Stimulated activated naive CD8-positive, alpha-beta T cell treated with anti-CD3 and anti-CD28 coated beads, Interleukin-15, Interleukin-2, amounts not matched to agents 100 ng/mL and 50 ng/mL, for 24 hours (primary cell): ENCODE results near the gene C17orf50.

Experiments used
- H3K27ac Mint-ChIP-seq: one replicate; pipeline ENCODE4 v1.8.0; 2021; ENCODE audit warnings: mild to moderate bottlenecking, mixed read lengths
- H3K27me3 Mint-ChIP-seq: one replicate; pipeline ENCODE4 v1.8.0; 2021; ENCODE audit warnings: mixed read lengths
- H3K36me3 Mint-ChIP-seq: one replicate; pipeline ENCODE4 v1.8.0; 2021; ENCODE audit warnings: low read depth, mixed read lengths
- H3K4me1 Mint-ChIP-seq: one replicate; pipeline ENCODE4 v1.8.0; 2021; ENCODE audit warnings: low read depth, mixed read lengths
- H3K4me3 Mint-ChIP-seq: one replicate; pipeline ENCODE4 v1.8.0; 2021; ENCODE audit warnings: mild to moderate bottlenecking, mixed read lengths
- H3K9me3 Mint-ChIP-seq: one replicate; pipeline ENCODE4 v1.8.0; 2021; ENCODE audit warnings: mixed read lengths

C17orf50 gene

GRCh38 chr17:35760587-35760986 lies at the start of gene C17orf50:
C17orf50 (plus strand) TSS chr17:35760887; CDS start chr17:35760942, 55 bp downstream.
- H3K36me3 Mint-ChIP-seq, result no peaks in the 10 kb centered on the region
- H3K27ac Mint-ChIP-seq, result no peak within 1 kb of the TSS
- no peaks in the 10 kb centered on the region for H3K27me3 Mint-ChIP-seq
- H3K4me1 Mint-ChIP-seq, result peaks cover 8% of the 10 kb centered on the region
- H3K9me3 Mint-ChIP-seq, result no peaks in the 10 kb centered on the region
- no peak within 1 kb of the TSS for H3K4me3 Mint-ChIP-seq

GRCh38 chr17:35710950-35711349 lies 49.7 kb upstream of the C17orf50 start:
- Mint-ChIP-seq H3K27ac (no peak overlapping the region), H3K27me3 (no peaks in the 10 kb centered on the region), H3K9me3 (no peaks in the 10 kb centered on the region), H3K4me1 (peaks cover 21% of the 10 kb centered on the region), H3K4me3 (no peak overlapping the region), H3K36me3 (peaks cover 28% of the 10 kb centered on the region)

GRCh38 chr17:35713069-35713728 lies 47.5 kb upstream of the C17orf50 start:
- peaks cover 42% of the 10 kb centered on the region for H3K36me3 Mint-ChIP-seq
- no peak overlapping the region for H3K4me3 Mint-ChIP-seq
- no peak overlapping the region for H3K27ac Mint-ChIP-seq
- no peaks in the 10 kb centered on the region for H3K27me3 Mint-ChIP-seq
- H3K4me1 Mint-ChIP-seq, result peaks cover 14% of the 10 kb centered on the region
- no peaks in the 10 kb centered on the region for H3K9me3 Mint-ChIP-seq

- Mint-ChIP-seq H3K36me3 (peaks cover 45% of the 10 kb centered on the region), H3K27me3 (no peaks in the 10 kb centered on the region), H3K4me1 (peaks cover 4% of the 10 kb centered on the region), H3K9me3 (no peaks in the 10 kb centered on the region), H3K4me3 (no peak overlapping the region), H3K27ac (no peak overlapping the region)
Measured at GRCh38 chr17:35714988-35715387, 45.7 kb upstream of the C17orf50 start.

- no peak overlapping the region for H3K27ac Mint-ChIP-seq
- H3K4me3 Mint-ChIP-seq, result no peak overlapping the region
- H3K9me3 Mint-ChIP-seq, result no peaks in the 10 kb centered on the region
- H3K36me3 Mint-ChIP-seq, result peaks cover 43% of the 10 kb centered on the region
- H3K27me3 Mint-ChIP-seq, result no peaks in the 10 kb centered on the region
- H3K4me1 Mint-ChIP-seq, result peaks cover 1% of the 10 kb centered on the region
Measured at GRCh38 chr17:35715416-35715815, 45.3 kb upstream of the C17orf50 start.

- no peaks in the 10 kb centered on the region for H3K4me1 Mint-ChIP-seq
- no peaks in the 10 kb centered on the region for H3K27me3 Mint-ChIP-seq
- H3K36me3 Mint-ChIP-seq, result peaks cover 45% of the 10 kb centered on the region
- no peak overlapping the region for H3K27ac Mint-ChIP-seq
- H3K4me3 Mint-ChIP-seq, result no peak overlapping the region
- no peaks in the 10 kb centered on the region for H3K9me3 Mint-ChIP-seq
Measured at GRCh38 chr17:35716173-35716572, 44.5 kb upstream of the C17orf50 start.

- Mint-ChIP-seq H3K9me3 (no peaks in the 10 kb centered on the region), H3K4me1 (no peaks in the 10 kb centered on the region), H3K36me3 (peaks cover 45% of the 10 kb centered on the region), H3K27me3 (no peaks in the 10 kb centered on the region), H3K27ac (no peak overlapping the region), H3K4me3 (no peak overlapping the region)
Measured at GRCh38 chr17:35716897-35717465, 43.7 kb upstream of the C17orf50 start.

GRCh38 chr17:35717475-35717874 lies 43.2 kb upstream of the C17orf50 start:
- H3K4me1 Mint-ChIP-seq, result no peaks in the 10 kb centered on the region
- no peaks in the 10 kb centered on the region for H3K27me3 Mint-ChIP-seq
- no peak overlapping the region for H3K4me3 Mint-ChIP-seq
- peaks cover 45% of the 10 kb centered on the region for H3K36me3 Mint-ChIP-seq
- H3K9me3 Mint-ChIP-seq, result no peaks in the 10 kb centered on the region
- no peak overlapping the region for H3K27ac Mint-ChIP-seq

GRCh38 chr17:35723735-35724134 lies 37.0 kb upstream of the C17orf50 start:
- Mint-ChIP-seq H3K27me3 (no peaks in the 10 kb centered on the region), H3K9me3 (no peaks in the 10 kb centered on the region), H3K36me3 (peaks cover 62% of the 10 kb centered on the region), H3K4me1 (no peaks in the 10 kb centered on the region), H3K4me3 (no peak overlapping the region), H3K27ac (no peak overlapping the region)

GRCh38 chr17:35725058-35725457 lies 35.6 kb upstream of the C17orf50 start:
- H3K36me3 Mint-ChIP-seq, result peaks cover 52% of the 10 kb centered on the region
- no peaks in the 10 kb centered on the region for H3K27me3 Mint-ChIP-seq
- no peak overlapping the region for H3K4me3 Mint-ChIP-seq
- H3K27ac Mint-ChIP-seq, result no peak overlapping the region
- peaks cover 3% of the 10 kb centered on the region for H3K4me1 Mint-ChIP-seq
- H3K9me3 Mint-ChIP-seq, result no peaks in the 10 kb centered on the region

GRCh38 chr17:35725802-35726126 lies 34.9 kb upstream of the C17orf50 start:
- H3K27ac Mint-ChIP-seq, result no peak overlapping the region
- H3K4me1 Mint-ChIP-seq, result peaks cover 9% of the 10 kb centered on the region
- no peaks in the 10 kb centered on the region for H3K9me3 Mint-ChIP-seq
- H3K27me3 Mint-ChIP-seq, result no peaks in the 10 kb centered on the region
- H3K4me3 Mint-ChIP-seq, result no peak overlapping the region
- H3K36me3 Mint-ChIP-seq, result peaks cover 52% of the 10 kb centered on the region

- Mint-ChIP-seq H3K27ac (no peak overlapping the region), H3K4me3 (no peak overlapping the region), H3K9me3 (no peaks in the 10 kb centered on the region), H3K36me3 (peaks cover 49% of the 10 kb centered on the region), H3K4me1 (peaks cover 14% of the 10 kb centered on the region), H3K27me3 (no peaks in the 10 kb centered on the region)
Measured at GRCh38 chr17:35726127-35726952, 34.3 kb upstream of the C17orf50 start.

- Mint-ChIP-seq H3K4me1 (peaks cover 15% of the 10 kb centered on the region), H3K4me3 (no peak overlapping the region), H3K36me3 (peaks cover 49% of the 10 kb centered on the region), H3K27me3 (no peaks in the 10 kb centered on the region), H3K27ac (no peak overlapping the region), H3K9me3 (no peaks in the 10 kb centered on the region)
Measured at GRCh38 chr17:35726953-35727460, 33.7 kb upstream of the C17orf50 start.

- Mint-ChIP-seq H3K27me3 (no peaks in the 10 kb centered on the region), H3K9me3 (no peaks in the 10 kb centered on the region), H3K36me3 (peaks cover 49% of the 10 kb centered on the region), H3K27ac (no peak overlapping the region), H3K4me3 (no peak overlapping the region), H3K4me1 (peaks cover 15% of the 10 kb centered on the region)
Measured at GRCh38 chr17:35727635-35728034, 33.1 kb upstream of the C17orf50 start.

GRCh38 chr17:35728551-35728950 lies 32.1 kb upstream of the C17orf50 start:
- no peaks in the 10 kb centered on the region for H3K27me3 Mint-ChIP-seq
- H3K36me3 Mint-ChIP-seq, result peaks cover 42% of the 10 kb centered on the region
- peaks cover 15% of the 10 kb centered on the region for H3K4me1 Mint-ChIP-seq
- H3K27ac Mint-ChIP-seq, result no peak overlapping the region
- no peaks in the 10 kb centered on the region for H3K9me3 Mint-ChIP-seq
- H3K4me3 Mint-ChIP-seq, result no peak overlapping the region
